GM23248 (cell line): ENCODE data around the gene TCEAL9. TPM values are rescaled to one million over a fixed set of nuclear protein-coding genes. Genes with fewer than 3 reads are reported as not detected.
A peak's percentile ranks its signal among the peaks of the same experiment; 100 is the strongest.
"Not testable (repeated sequence)": the region's sequence is repeated elsewhere in the genome, so short reads cannot be mapped to it uniquely, and the experiment has no call there.

Experiments used
- DNase-seq: peaks from one replicate; pipeline ENCODE4 v3.0.0-alpha.2; 2015
- H2AFZ ChIP-seq: fragments of 200-600 bp; sonication (generic); 2 replicates; pipeline ENCODE4 v1.6.1; 2016; ENCODE audit warnings: antibody characterized with exemption
- H3F3A ChIP-seq: fragments of 200-600 bp; sonication (generic); 2 replicates; pipeline ENCODE4 v1.6.1; 2016; ENCODE audit warnings: mild to moderate bottlenecking, antibody characterized with exemption, mixed run types; ENCODE audit not compliant: insufficient read depth
- H3K27ac ChIP-seq: fragments of 200-600 bp; sonication (generic); 2 replicates; pipeline ENCODE4 v1.5.1; 2016; ENCODE audit warnings: mild to moderate bottlenecking
- H3K27me3 ChIP-seq: fragments of 200-600 bp; sonication (generic); replicated peaks from 2 replicates; pipeline ENCODE4 v1.6.1; 2016; ENCODE audit warnings: mild to moderate bottlenecking; ENCODE audit not compliant: insufficient read depth
- H3K36me3 ChIP-seq: fragments of 200-600 bp; sonication (generic); 2 replicates; pipeline ENCODE4 v1.6.1; 2016; ENCODE audit warnings: low read depth, mild to moderate bottlenecking
- H3K4me1 ChIP-seq: fragments of 200-600 bp; sonication (generic); 2 replicates; pipeline ENCODE4 v1.6.1; 2016; ENCODE audit warnings: mild to moderate bottlenecking; ENCODE audit not compliant: insufficient read depth
- H3K4me2 ChIP-seq: fragments of 200-600 bp; sonication (generic); one replicate; pipeline ENCODE4 v1.6.1; 2016; ENCODE audit warnings: mild to moderate bottlenecking; ENCODE audit not compliant: unreplicated experiment
- H3K4me3 ChIP-seq: fragments of 200-600 bp; sonication (generic); 2 replicates; pipeline ENCODE4 v1.5.1; 2016; ENCODE audit warnings: mild to moderate bottlenecking
- H3K79me2 ChIP-seq: fragments of 200-600 bp; sonication (generic); 2 replicates; pipeline ENCODE4 v1.6.1; 2016; ENCODE audit warnings: mild to moderate bottlenecking; ENCODE audit not compliant: insufficient read depth
- H3K9ac ChIP-seq: fragments of 200-600 bp; sonication (generic); 2 replicates; pipeline ENCODE4 v1.6.1; 2016; ENCODE audit warnings: mild to moderate bottlenecking
- H3K9me2 ChIP-seq: fragments of 200-600 bp; sonication (generic); 2 replicates; pipeline ENCODE4 v1.6.1; 2016; ENCODE audit warnings: mixed run types, mild to moderate bottlenecking, moderate library complexity; ENCODE audit not compliant: insufficient read depth
- H3K9me3 ChIP-seq: fragments of 200-600 bp; sonication (generic); one replicate; pipeline ENCODE4 v1.6.1; 2017; ENCODE audit warnings: low read depth
- H4K20me1 ChIP-seq: fragments of 200-600 bp; sonication (generic); 2 replicates; pipeline ENCODE4 v1.6.0; 2016; ENCODE audit not compliant: insufficient read depth
- EZH2 ChIP-seq: fragments of 200-600 bp; sonication (generic); IDR thresholded peaks from 2 replicates; pipeline ENCODE4 v1.6.1; 2018; ENCODE audit warnings: antibody characterized with exemption, mild to moderate bottlenecking; ENCODE audit not compliant: insufficient read depth, poor library complexity, severe bottlenecking
- EZH2phosphoT487 ChIP-seq: fragments of 200-600 bp; sonication (generic); IDR thresholded peaks from 2 replicates; pipeline ENCODE4 v1.6.1; 2018; ENCODE audit warnings: antibody characterized with exemption, moderate library complexity, mild to moderate bottlenecking, low read depth; ENCODE audit not compliant: insufficient read depth
- WGBS, 2 experiments: methylation state at CpG; one replicate each; pipeline ENCODE4 v1.1.6; 2015 to 2017; ENCODE audit warnings: low lambda C conversion rate in 2 of 2, low coverage in 1 of 2; ENCODE audit errors: missing lambda C conversion rate in 2 of 2; 5-methylcytosine and 5-hydroxymethylcytosine counted together
- in situ Hi-C: fragments of 300-500 bp; cut with MboI; formaldehyde crosslinking; loops from 2 replicates; pipeline ENCODE4 v1.15.0; 2020
- polyA plus RNA-seq: library from polyadenylated mRNA; unstranded; fragments of >200 nt; fragmentation: Nextera tagmentation; extraction: Ambion mirVana; gene quantifications from 2 replicates; pipeline ENCODE4 v1.2.1, GENCODE V29; 2016
- total RNA-seq: library from RNA; depleted of rRNA; stranded (reverse); fragments of >200 nt; shearing (Covaris generic); gene quantifications from 2 replicates; pipeline ENCODE4 v1.2.3, GENCODE V29; 2014

TCEAL9 gene
- total and polyA plus RNA-seq, 2 experiments from 2014 or later, result 86.4 to 188 TPM

DNA sequence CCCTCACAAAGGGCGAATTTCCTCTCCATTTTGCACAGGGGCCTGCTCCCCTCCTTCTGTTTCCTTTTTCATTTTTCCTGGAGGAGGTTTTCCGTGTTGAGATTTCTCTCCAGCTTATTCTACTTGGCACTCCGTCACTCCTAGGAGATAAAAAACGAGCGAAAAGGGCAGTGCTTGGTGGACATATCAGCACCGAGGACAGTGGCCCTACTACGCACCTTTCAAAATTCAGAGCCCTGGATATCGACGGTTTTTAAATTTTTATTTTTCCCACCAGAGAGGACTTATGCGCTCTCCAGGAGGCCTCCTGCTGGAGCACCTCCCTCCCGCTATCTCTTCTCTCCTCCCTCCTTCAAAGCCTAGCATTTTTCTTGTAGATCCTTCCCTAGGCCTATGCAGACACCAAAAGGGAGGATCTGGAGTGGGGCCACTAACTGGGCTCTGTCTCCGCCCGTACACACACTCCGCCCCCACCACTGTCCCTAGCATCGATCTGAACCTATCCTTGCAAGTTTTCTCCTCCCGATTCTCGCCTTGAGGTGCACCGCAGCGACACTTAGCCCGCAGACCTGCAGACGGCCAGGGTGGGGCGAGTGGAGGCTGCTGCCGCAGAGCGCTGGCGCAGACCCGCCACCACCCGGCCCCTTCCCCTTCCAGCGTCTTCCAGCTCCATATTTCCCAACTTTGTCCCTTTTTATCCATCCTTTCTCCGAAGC lies 8.5 kb upstream of the TCEAL9 start:
- in situ Hi-C loops, result loop anchor here (10.0 kb wide), 1 partner anchor 117 kb away; no protein-coding TSS in a partner anchor
- 58 to 62% methylated on average over 25 to 29 of the region's 29 CpGs for WGBS, 2 experiments
- no peaks in the 10 kb centered on the region for H3K36me3 ChIP-seq
- H3K9ac ChIP-seq, result no peak overlapping the region
- no peaks in the 10 kb centered on the region for H3K27me3 ChIP-seq
- no peaks in the 10 kb centered on the region for H3F3A ChIP-seq
- no peak for DNase-seq
- no peak overlapping the region for H3K27ac ChIP-seq
- no peaks in the 10 kb centered on the region for H3K79me2 ChIP-seq
- no peak overlapping the region for H3K4me2 ChIP-seq
- no peaks in the 10 kb centered on the region for H3K4me1 ChIP-seq
- no peak overlapping the region for H3K4me3 ChIP-seq
- TF ChIP-seq EZH2, result no peak
- TF ChIP-seq EZH2phosphoT487, result no peak
- no peaks in the 10 kb centered on the region for H3K9me2 ChIP-seq
- no peak overlapping the region for H2AFZ ChIP-seq
- no peaks in the 10 kb centered on the region for H3K9me3 ChIP-seq
- H4K20me1 ChIP-seq, result no peaks in the 10 kb centered on the region

DNA sequence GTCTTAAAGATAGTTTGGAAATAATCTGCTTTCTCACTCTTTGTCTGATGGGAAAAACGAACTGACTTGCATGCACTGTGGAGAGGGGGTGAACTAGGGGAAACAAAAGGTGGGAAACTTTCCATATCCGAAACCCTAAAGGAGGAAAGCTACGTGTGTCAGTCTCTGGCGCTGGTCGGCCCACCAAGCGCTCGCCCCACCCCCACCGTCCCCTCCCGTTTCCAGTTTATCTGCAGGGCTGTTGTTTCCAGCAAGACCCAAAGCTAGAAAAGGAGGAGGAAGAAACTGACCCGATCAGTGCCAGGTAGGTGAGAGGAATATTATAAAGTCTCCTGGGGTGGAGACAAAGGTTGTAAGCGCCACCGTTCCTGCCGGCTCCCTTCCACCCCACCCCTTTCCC lies 552 bp downstream of the TCEAL9 start:
- no peaks in the 10 kb centered on the region for H3K9me3 ChIP-seq
- TF ChIP-seq EZH2 (no peak), EZH2phosphoT487 (no peak)

DNA sequence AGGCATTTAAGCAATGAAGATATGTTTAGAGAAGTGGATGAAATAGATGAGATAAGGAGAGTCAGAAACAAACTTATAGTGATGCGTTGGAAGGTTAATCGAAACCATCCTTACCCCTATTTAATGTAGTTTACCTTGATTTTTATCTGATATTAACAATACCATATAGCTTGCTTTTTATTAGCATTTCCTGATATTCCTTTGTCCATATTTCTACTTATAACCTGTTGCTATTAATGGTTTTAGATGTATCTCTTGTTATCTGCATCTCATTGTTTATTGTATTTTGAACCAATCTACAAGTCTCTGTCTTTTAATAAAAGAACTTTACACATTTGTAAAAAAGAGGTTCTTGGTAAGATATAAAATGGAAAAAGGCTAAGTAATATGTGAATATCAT lies 1.6 kb downstream of the TCEAL9 start:
- H4K20me1 ChIP-seq, result no peaks in the 10 kb centered on the region
- 87 to 100% methylated on average over 2 of the region's 2 CpGs for WGBS, 2 experiments
- peak overlapping the region; percentile 99 for H3K9ac ChIP-seq
- H3K36me3 ChIP-seq, result peaks cover 7% of the 10 kb centered on the region
- peak overlapping the region; percentile 85 for H3K4me2 ChIP-seq
- no peak overlapping the region for H3K27ac ChIP-seq
- H3K27me3 ChIP-seq, result no peaks in the 10 kb centered on the region
- peaks cover 26% of the 10 kb centered on the region for H3K4me1 ChIP-seq
- H3F3A ChIP-seq, result peaks cover 4% of the 10 kb centered on the region
- no peak for TF ChIP-seq EZH2
- TF ChIP-seq EZH2phosphoT487, result no peak
- H3K9me3 ChIP-seq, result no peaks in the 10 kb centered on the region
- no peak for DNase-seq
- in situ Hi-C loops, result no loop called here
- no peaks in the 10 kb centered on the region for H3K9me2 ChIP-seq
- H3K79me2 ChIP-seq, result peaks cover 31% of the 10 kb centered on the region
- H2AFZ ChIP-seq, result no peak overlapping the region
- peak overlapping the region; percentile 89 for H3K4me3 ChIP-seq

More for the DNA sequence above, 552 bp downstream of the TCEAL9 start:
- Histone ChIP-seq H4K20me1 (no peaks in the 10 kb centered on the region), H3K4me2 (peak overlapping the region; percentile 85), H3K79me2 (peaks cover 31% of the 10 kb centered on the region), H3K4me3 (peak overlapping the region; percentile 89), H3K9me2 (no peaks in the 10 kb centered on the region), H3K9ac (peak overlapping the region; percentile 99), H3K27ac (peak overlapping the region; percentile 92), H3K36me3 (peaks cover 7% of the 10 kb centered on the region), H3F3A (peaks cover 4% of the 10 kb centered on the region), H3K4me1 (peaks cover 16% of the 10 kb centered on the region), H2AFZ (peak overlapping the region; percentile 100), H3K27me3 (no peaks in the 10 kb centered on the region)
- 0 to 4% methylated on average over 7 to 13 of the region's 13 CpGs for WGBS, 2 experiments
- DNase-seq, result peak; percentile 45
- in situ Hi-C loops, result no loop called here

DNA sequence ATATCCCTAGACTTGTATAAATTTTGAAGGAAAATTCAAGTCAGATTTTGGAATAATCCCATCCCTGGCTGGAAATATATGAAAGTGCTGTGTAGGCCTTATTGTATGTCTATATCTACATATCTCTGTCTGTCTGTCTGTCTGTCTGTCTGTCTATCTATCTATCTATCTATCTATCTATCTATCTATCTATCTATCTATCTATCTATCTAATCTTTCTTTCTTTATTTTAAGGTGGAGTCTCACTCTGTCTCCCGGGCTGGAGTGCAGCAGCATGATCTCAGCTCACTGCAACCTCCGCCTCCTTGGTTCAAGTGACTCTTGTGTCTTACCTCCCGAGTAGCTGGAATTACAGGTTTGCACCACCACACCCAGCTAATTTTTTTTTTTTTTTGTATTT lies 3.3 kb downstream of the TCEAL9 start:
- H3K4me2 ChIP-seq, H3F3A ChIP-seq, H3K27me3 ChIP-seq, in situ Hi-C loops, DNase-seq, H2AFZ ChIP-seq, H3K4me3 ChIP-seq, H3K9me2 ChIP-seq, H4K20me1 ChIP-seq, H3K9me3 ChIP-seq, H3K36me3 ChIP-seq, H3K27ac ChIP-seq, H3K9ac ChIP-seq: not testable (repeated sequence)
- peaks cover 31% of the 10 kb centered on the region for H3K79me2 ChIP-seq
- WGBS, 2 experiments, result 98% methylated on average over 3 of the region's 3 CpGs; no CpG with 5 or more reads in 1 of the 2 experiments
- peaks cover 29% of the 10 kb centered on the region for H3K4me1 ChIP-seq

DNA sequence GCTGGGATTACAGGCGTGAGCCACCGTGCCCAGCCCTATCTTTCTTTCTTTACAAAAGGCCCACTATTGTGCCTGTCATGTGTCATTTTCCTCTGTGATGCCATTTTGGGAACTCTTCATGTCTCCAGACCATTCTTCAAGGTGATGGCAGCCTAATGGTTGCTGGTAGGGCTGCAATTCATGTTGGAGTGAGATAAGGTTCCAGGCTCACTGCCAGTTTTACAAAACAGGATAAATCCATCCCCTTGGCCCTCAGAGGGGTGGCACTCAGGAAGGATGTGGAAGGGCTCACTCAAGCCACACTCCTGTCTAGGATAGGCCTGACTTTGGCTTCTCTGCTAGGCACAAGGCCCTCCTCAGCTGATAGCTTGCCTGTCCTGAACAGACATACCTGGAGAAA lies 3.8 kb downstream of the TCEAL9 start:
- in situ Hi-C loops, result no loop called here
- TF ChIP-seq EZH2phosphoT487 (no peak), EZH2 (no peak)
- H3K9me2 ChIP-seq, result no peaks in the 10 kb centered on the region
- H3K27ac ChIP-seq, result no peak overlapping the region
- H3K4me3 ChIP-seq, result no peak overlapping the region
- no peaks in the 10 kb centered on the region for H3K9me3 ChIP-seq
- H3K36me3 ChIP-seq, result peaks cover 7% of the 10 kb centered on the region
- peaks cover 31% of the 10 kb centered on the region for H3K79me2 ChIP-seq
- no peak overlapping the region for H3K4me2 ChIP-seq
- peaks cover 4% of the 10 kb centered on the region for H3F3A ChIP-seq
- H3K27me3 ChIP-seq, result no peaks in the 10 kb centered on the region
- 96 to 100% methylated on average over 1 to 2 of the region's 2 CpGs for WGBS, 2 experiments
- peaks cover 29% of the 10 kb centered on the region for H3K4me1 ChIP-seq
- DNase-seq, result no peak
- H4K20me1 ChIP-seq, result no peaks in the 10 kb centered on the region
- H2AFZ ChIP-seq, result no peak overlapping the region
- H3K9ac ChIP-seq, result no peak overlapping the region
